ENCODE measurements around the gene DGUOK.
A peak's percentile ranks its signal among the peaks of the same experiment; 100 is the strongest.

Gene DGUOK

DNA sequence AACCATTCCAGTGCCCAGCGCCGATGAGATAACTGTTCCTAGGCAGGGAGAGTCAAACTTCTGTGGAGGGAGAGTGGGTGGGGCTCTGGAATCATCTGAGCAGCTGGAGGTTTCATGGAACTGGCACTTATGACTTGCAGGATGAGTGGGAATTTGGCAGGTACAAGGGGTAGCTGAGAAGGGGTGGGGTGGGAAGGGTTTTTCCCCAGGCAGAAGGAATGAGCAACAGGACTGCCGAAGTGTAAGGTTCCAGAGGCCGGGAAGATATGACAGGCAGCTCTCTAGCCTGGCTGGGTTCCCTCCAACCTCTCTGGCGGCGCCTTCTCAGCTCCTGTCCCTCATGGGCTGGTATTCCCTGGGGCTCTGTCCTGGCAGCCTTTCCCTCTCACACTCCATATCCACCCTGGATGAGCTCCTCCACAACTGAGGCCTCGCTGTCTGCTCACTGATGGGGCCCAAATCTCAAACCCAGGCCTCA lies 55.5 kb downstream of the DGUOK start:
- POLR2A ChIA-PET (ENCODE audit: low non-redundant PET) = interaction anchor here (0.6 kb wide), 1 partner anchor 145 kb away, joined by 3 read pairs; no protein-coding TSS in a partner anchor

DNA sequence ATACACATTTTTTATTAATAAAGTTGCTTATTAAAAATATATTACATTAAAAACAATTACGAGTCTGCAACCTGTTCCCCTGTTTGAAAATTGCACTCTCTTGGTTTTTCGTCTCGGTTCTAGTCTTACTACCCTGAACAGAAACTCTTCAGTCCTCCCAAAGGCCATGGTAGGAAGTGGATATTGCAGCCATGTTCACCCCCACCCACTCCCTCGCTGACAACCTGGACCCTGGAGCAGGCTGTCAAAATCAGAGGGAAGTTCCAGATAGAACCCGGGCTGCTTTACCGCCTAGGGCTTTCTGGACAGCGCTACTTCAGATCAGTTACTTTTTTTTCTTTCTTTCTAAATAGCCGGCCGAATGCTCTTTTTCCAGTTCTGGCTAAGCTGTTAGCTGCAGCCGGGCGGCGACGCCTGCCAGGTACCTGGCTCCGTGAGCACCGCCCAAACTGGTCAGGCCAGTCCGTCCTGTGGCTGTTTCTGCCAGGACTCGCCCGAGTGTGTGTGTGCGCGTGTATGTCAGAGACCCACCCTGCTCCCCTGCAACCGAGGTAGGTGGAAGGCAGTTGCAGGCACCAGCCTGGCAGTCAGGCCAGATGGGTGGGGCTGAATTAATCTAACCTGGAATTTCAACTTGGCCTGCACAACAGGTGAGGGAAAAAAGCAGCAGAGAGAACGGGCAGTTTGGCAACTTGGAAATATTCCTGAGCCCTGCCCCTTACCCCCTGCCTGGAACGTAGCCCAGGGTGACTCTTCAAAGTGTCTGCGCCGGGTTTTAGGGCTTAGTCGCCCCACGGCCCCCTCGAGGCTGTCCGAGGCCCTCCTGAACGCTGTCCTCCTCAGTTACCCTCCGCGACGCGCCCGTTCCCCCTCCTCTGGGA lies 56.9 kb downstream of the DGUOK start:
- H3K27ac ChIP-seq = peak overlapping the region; percentile 100
- POLR2A ChIA-PET (ENCODE audit: low non-redundant PET) = no interaction called here
- peak; percentile 89 for DNase-seq (ENCODE audit: low spot score)
- CTCF ChIA-PET = interaction anchor here (0.6 to 0.7 kb wide), 2 partner anchors 42 to 115 kb away, joined by 3 read pairs; no protein-coding TSS in a partner anchor
- TF ChIP-seq, protein P1, sequence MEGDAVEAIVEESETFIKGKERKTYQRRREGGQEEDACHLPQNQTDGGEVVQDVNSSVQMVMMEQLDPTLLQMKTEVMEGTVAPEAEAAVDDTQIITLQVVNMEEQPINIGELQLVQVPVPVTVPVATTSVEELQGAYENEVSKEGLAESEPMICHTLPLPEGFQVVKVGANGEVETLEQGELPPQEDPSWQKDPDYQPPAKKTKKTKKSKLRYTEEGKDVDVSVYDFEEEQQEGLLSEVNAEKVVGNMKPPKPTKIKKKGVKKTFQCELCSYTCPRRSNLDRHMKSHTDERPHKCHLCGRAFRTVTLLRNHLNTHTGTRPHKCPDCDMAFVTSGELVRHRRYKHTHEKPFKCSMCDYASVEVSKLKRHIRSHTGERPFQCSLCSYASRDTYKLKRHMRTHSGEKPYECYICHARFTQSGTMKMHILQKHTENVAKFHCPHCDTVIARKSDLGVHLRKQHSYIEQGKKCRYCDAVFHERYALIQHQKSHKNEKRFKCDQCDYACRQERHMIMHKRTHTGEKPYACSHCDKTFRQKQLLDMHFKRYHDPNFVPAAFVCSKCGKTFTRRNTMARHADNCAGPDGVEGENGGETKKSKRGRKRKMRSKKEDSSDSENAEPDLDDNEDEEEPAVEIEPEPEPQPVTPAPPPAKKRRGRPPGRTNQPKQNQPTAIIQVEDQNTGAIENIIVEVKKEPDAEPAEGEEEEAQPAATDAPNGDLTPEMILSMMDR (conservative IDR thresholded peaks at IDR 0.05; ENCODE audit: low read depth) = 0 out of 2 replicates have a peak, but pooled peaks have one; percentile 5

More for the DNA sequence above, 55.5 kb downstream of the DGUOK start:
- peak overlapping the region; percentile 100 for H3K27ac ChIP-seq
- DNase-seq (ENCODE audit: low spot score) = peak; percentile 78
- TF ChIP-seq, protein P1 (conservative IDR thresholded peaks at IDR 0.05; ENCODE audit: low read depth) = no peak
- CTCF ChIA-PET = interaction anchor here (0.6 kb wide), 1 partner anchor 144 kb away, joined by 3 read pairs; no protein-coding TSS in a partner anchor

DNA sequence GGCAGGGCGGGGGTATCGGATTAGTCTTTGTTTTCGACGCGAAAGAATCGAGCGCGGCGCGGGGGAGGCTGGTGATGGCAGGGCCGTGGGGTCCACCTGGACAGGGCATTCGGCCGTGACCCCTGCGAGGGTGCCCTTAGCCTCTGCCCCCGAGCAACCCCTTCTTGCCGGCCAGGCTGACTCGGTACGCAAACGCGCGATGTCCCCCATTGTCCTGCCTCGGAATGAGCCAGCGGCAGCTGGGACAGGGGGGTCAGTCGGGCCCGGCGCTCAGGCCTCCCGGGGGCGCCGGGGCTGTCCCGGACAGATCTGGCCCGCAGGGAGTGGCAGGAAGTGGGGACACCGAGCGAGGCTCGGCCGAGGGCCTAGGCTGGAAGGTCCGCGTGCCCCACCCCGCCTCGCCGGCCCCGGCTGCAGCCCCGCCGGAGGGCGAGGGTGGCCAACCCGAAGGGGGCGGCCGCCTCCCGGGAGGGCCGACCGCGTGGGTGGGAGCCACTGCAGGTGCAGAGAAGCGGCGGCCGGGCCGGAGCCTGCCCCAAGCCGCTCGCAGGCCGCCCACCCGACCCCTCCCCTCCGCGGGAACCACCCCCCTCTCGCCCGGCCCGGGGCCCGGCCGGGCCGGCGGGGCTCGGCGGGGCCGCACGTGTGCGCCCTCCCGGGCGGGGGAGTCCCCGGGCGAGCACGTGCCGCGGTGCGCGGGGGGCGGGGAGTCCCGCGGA lies 57.7 kb downstream of the DGUOK start, which contains the start of gene TET3:
Gene TET3 (plus strand): TSS at position 708 of the 719 bp plus-strand sequence. CDS start 1,494 bp downstream, outside the sequence.
- no peak for DNase-seq (ENCODE audit: low spot score)
- CTCF ChIA-PET = no interaction called here
- H3K27ac ChIP-seq = peak within 1 kb of the TSS; percentile 100
- POLR2A ChIA-PET (ENCODE audit: low non-redundant PET) = no interaction called here
- TF ChIP-seq, protein P1 (conservative IDR thresholded peaks at IDR 0.05; ENCODE audit: low read depth) = no peak

DNA sequence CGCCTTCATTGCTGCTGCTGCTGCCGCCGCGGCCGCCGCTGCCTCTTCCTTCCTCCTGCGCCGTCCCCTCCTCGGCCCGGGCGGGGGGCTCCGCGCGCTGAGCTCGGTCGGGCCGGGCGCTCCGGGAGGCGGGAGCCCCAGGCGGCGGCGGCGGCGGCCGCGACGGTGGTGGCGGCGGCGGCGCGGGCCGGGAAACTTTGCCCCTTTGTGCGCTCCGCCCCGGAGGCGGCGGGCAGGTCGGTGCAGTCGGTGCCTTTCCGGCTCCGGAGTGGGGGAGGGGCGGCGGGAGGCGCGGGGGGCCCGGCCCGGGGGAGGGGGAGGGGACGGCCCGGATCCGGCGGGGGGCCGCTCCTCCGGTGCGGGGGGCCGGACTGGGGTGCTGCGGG lies 58.2 kb downstream of the DGUOK start:
- peak overlapping the region; percentile 100 for H3K27ac ChIP-seq
- ChIA-PET POLR2A (ENCODE audit: low non-redundant PET) (interaction anchor here (1.0 kb wide), 1 partner anchor 21 kb away, joined by 4 read pairs; no protein-coding TSS in a partner anchor), CTCF (no interaction called here)
- no peak for DNase-seq (ENCODE audit: low spot score)
- TF ChIP-seq, protein P1 (conservative IDR thresholded peaks at IDR 0.05; ENCODE audit: low read depth) = no peak

GRCh38 chr2:73985308-73986084 lies 58.8 kb downstream of the DGUOK start:
- TF ChIP-seq, protein P1 (conservative IDR thresholded peaks at IDR 0.05; ENCODE audit: low read depth) = no peak
- peak overlapping the region; percentile 100 for H3K27ac ChIP-seq
- POLR2A ChIA-PET (ENCODE audit: low non-redundant PET) = interaction anchor here (0.6 to 1.0 kb wide), 2 partner anchors 20 to 135 kb away, joined by 3 to 4 read pairs; no protein-coding TSS in a partner anchor
- DNase-seq (ENCODE audit: low spot score) = no peak
- CTCF ChIA-PET = no interaction called here

All from RWPE1 (cell line).